DOHH2 (cell line): ENCODE measurements around the gene ALOXE3.

Source experiments
- CTCF ChIP-seq: fragments of 200-600 bp; sonication (generic); IDR thresholded peaks from one replicate; pipeline ENCODE4 v1.5.1; 2014; ENCODE audit warnings: antibody characterized with exemption, mild to moderate bottlenecking, low read depth, low read length; ENCODE audit not compliant: poor library complexity, severe bottlenecking
- EZH2phosphoT487 ChIP-seq: fragments of 200-600 bp; sonication (generic); IDR thresholded peaks from 2 replicates; pipeline ENCODE4 v1.6.1; 2017; ENCODE audit warnings: borderline replicate concordance, mild to moderate bottlenecking, antibody characterized with exemption, low read length, moderate library complexity, mixed read lengths

DNA sequence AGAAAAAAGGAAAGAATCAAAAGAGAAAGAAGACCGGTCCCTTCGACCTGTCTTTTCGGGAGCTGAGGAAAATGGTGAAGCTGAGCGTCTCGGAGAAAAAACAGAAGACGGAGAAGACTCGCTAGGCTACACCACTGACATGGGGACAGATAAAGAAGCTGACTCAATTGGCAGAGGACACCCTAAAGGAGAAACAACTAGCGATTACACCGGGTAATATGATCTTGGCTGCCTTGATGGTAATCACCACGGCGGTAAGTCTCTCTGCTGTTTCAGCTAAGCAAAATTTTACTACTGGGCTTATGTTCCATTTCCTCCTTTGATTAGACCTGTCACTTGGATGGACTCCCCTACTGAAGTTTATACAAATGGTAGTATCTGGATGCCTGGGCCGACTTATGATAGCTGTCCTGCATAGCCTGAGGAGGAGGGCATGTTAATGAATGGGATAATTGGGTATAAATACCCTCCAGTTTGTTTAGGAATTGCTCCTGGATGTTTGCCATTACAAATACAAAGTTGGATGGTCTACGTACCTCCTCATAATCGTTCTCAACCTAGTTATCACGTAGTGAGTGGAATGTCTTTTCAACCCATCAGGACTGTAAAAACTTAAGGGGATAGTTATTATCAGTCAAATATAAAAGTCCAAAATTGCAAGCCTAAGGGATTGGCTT is 55.4 kb downstream of the ALOXE3 start:
- no peak for TF ChIP-seq CTCF
- TF ChIP-seq EZH2phosphoT487: no peak
